ENCODE measurements around the gene CLEC6A.
"Not testable (repeated sequence)": the region's sequence is repeated elsewhere in the genome, so short reads cannot be mapped to it uniquely, and the experiment has no call there.

Gene CLEC6A

GRCh38 chr12:8455727-8456360, at the start of gene CLEC6A:
Gene CLEC6A (plus strand): TSS chr12:8455962. CDS start chr12:8456112, 150 bp downstream.
- no peak for DNase-seq (ENCODE audit: low spot score)

GRCh38 chr12:8419576-8419975, 36.2 kb upstream of the CLEC6A start:
- not testable (repeated sequence) for DNase-seq (ENCODE audit: low spot score)

GRCh38 chr12:8420506-8420905, 35.3 kb upstream of the CLEC6A start:
- no peak for DNase-seq (ENCODE audit: low spot score)

GRCh38 chr12:8444536-8445278, 11.1 kb upstream of the CLEC6A start:
- DNase-seq (ENCODE audit: low spot score) = not testable (repeated sequence)

- DNase-seq (ENCODE audit: low spot score) = no peak
Measured at GRCh38 chr12:8445731-8446130, 10.0 kb upstream of the CLEC6A start.

- no peak for DNase-seq (ENCODE audit: low spot score)
Measured at GRCh38 chr12:8446642-8447547, 8.9 kb upstream of the CLEC6A start.

GRCh38 chr12:8449355-8449859, 6.4 kb upstream of the CLEC6A start:
- no peak for DNase-seq (ENCODE audit: low spot score)

- no peak for DNase-seq (ENCODE audit: low spot score)
Measured at GRCh38 chr12:8452036-8452435, 3.7 kb upstream of the CLEC6A start.

- no peak for DNase-seq (ENCODE audit: low spot score)
Measured at GRCh38 chr12:8453021-8453513, 2.7 kb upstream of the CLEC6A start.

- DNase-seq (ENCODE audit: low spot score) = no peak
Measured at GRCh38 chr12:8453796-8454195, 2.0 kb upstream of the CLEC6A start.

GRCh38 chr12:8455271-8455670, 491 bp upstream of the CLEC6A start:
- DNase-seq (ENCODE audit: low spot score) = no peak

GRCh38 chr12:8461426-8461825, 5.7 kb downstream of the CLEC6A start:
- DNase-seq (ENCODE audit: low spot score) = no peak

GRCh38 chr12:8465301-8465996, 9.7 kb downstream of the CLEC6A start:
- no peak for DNase-seq (ENCODE audit: low spot score)

- no peak for DNase-seq (ENCODE audit: low spot score)
Measured at GRCh38 chr12:8466241-8466640, 10.5 kb downstream of the CLEC6A start.

GRCh38 chr12:8471090-8471489, 15.3 kb downstream of the CLEC6A start:
- DNase-seq (ENCODE audit: low spot score) = no peak

GRCh38 chr12:8475508-8476203, 19.9 kb downstream of the CLEC6A start:
- DNase-seq (ENCODE audit: low spot score) = no peak

GRCh38 chr12:8482571-8483061, 26.9 kb downstream of the CLEC6A start:
- DNase-seq (ENCODE audit: low spot score) = no peak

GRCh38 chr12:8483079-8483478, 27.3 kb downstream of the CLEC6A start:
- no peak for DNase-seq (ENCODE audit: low spot score)

GRCh38 chr12:8491646-8492530, 36.1 kb downstream of the CLEC6A start:
- DNase-seq (ENCODE audit: low spot score) = no peak

- DNase-seq (ENCODE audit: low spot score) = peak; percentile 45
Measured at GRCh38 chr12:8493084-8493483, 37.3 kb downstream of the CLEC6A start.

Data from CD4-positive, alpha-beta T cell treated with Interleukin-6 at 100 ng/mL for 8 hours (primary cell).